NCI-H128 (cell line): ENCODE results near the gene MORN5.

ENCODE experiments used
- DNase-seq: peaks from one replicate; lab custom pipeline; 2025; ENCODE audit not compliant: unreplicated experiment; lab: John Stamatoyannopoulos, UW

The MORN5 gene

GRCh38 chr9:122124528-122124927 is 35.2 kb upstream of the MORN5 start:
- DNase-seq = no peak

GRCh38 chr9:122125158-122125508 is 34.6 kb upstream of the MORN5 start:
- DNase-seq = peak; percentile 48

GRCh38 chr9:122125509-122126330 is 34.0 kb upstream of the MORN5 start:
- no peak for DNase-seq

GRCh38 chr9:122126331-122127261 is 33.1 kb upstream of the MORN5 start:
- DNase-seq = no peak

- DNase-seq = no peak
These were observed 32.3 kb upstream of the MORN5 start for GRCh38 chr9:122127396-122127798.

GRCh38 chr9:122128007-122128968 is 31.4 kb upstream of the MORN5 start:
- no peak for DNase-seq

GRCh38 chr9:122128969-122129343 is 30.8 kb upstream of the MORN5 start:
- DNase-seq = no peak

GRCh38 chr9:122129969-122130368 is 29.7 kb upstream of the MORN5 start:
- DNase-seq = no peak

- no peak for DNase-seq
These were observed 28.9 kb upstream of the MORN5 start for GRCh38 chr9:122130837-122131236.

- DNase-seq = no peak
These were observed 28.2 kb upstream of the MORN5 start for GRCh38 chr9:122131401-122132001.

- no peak for DNase-seq
These were observed 27.2 kb upstream of the MORN5 start for GRCh38 chr9:122132539-122132938.

GRCh38 chr9:122133263-122133983 is 26.3 kb upstream of the MORN5 start:
- DNase-seq = no peak

GRCh38 chr9:122133984-122134535 is 25.6 kb upstream of the MORN5 start:
- no peak for DNase-seq

GRCh38 chr9:122134822-122135528 is 24.7 kb upstream of the MORN5 start:
- no peak for DNase-seq

- DNase-seq = no peak
These were observed 24.2 kb upstream of the MORN5 start for GRCh38 chr9:122135529-122135859.

GRCh38 chr9:122138560-122139268 is 21.0 kb upstream of the MORN5 start:
- no peak for DNase-seq

- DNase-seq = no peak
These were observed 19.1 kb upstream of the MORN5 start for GRCh38 chr9:122140368-122141193.

GRCh38 chr9:122141671-122142070 is 18.0 kb upstream of the MORN5 start:
- no peak for DNase-seq
